Activated naive CD8-positive, alpha-beta T cell treated with anti-CD3 and anti-CD28 coated beads, Interleukin-2, amount 50 U/mL, for 24 hours (primary cell): ENCODE results near the gene GPR179.

Source experiments
- ATAC-seq: fragments of 150-1000 bp; cut with Tn5 transposase; one replicate; pipeline ENCODE4 v1.10.0; 2021
- DNase-seq: peaks from one replicate; pipeline ENCODE4 v3.0.0; 2021
- H3K27ac Mint-ChIP-seq: one replicate; pipeline ENCODE4 v1.8.0; 2021; ENCODE audit warnings: mild to moderate bottlenecking, mixed read lengths
- H3K27me3 Mint-ChIP-seq: one replicate; pipeline ENCODE4 v1.8.0; 2021; ENCODE audit warnings: mixed read lengths
- H3K36me3 Mint-ChIP-seq: one replicate; pipeline ENCODE4 v1.8.0; 2021; ENCODE audit warnings: low read depth, mixed read lengths
- H3K4me1 Mint-ChIP-seq: one replicate; pipeline ENCODE4 v1.8.0; 2021; ENCODE audit warnings: mixed read lengths
- H3K4me3 Mint-ChIP-seq: one replicate; pipeline ENCODE4 v1.8.0; 2021; ENCODE audit warnings: mild to moderate bottlenecking, moderate library complexity, mixed read lengths
- H3K9me3 Mint-ChIP-seq: one replicate; pipeline ENCODE4 v1.8.0; 2021; ENCODE audit warnings: mixed read lengths

GPR179 gene

GRCh38 chr17:38353086-38353604 lies 9.4 kb upstream of the GPR179 start:
- DNase-seq, result no peak
- H3K36me3 Mint-ChIP-seq, result no peaks in the 10 kb centered on the region

GRCh38 chr17:38352245-38353085 lies 8.7 kb upstream of the GPR179 start:
- DNase-seq (peak; percentile 27), ATAC-seq (no peak)
- Mint-ChIP-seq H3K4me3 (peak overlapping the region; percentile 79), H3K9me3 (no peaks in the 10 kb centered on the region), H3K36me3 (no peaks in the 10 kb centered on the region), H3K4me1 (peaks cover 50% of the 10 kb centered on the region), H3K27me3 (no peaks in the 10 kb centered on the region), H3K27ac (peak overlapping the region; percentile 12)

More at GRCh38 chr17:38353086-38353604, 9.4 kb upstream of the GPR179 start:
- peak overlapping the region; percentile 79 for H3K4me3 Mint-ChIP-seq
- H3K4me1 Mint-ChIP-seq, result peaks cover 50% of the 10 kb centered on the region
- H3K27ac Mint-ChIP-seq, result peak overlapping the region; percentile 12
- H3K9me3 Mint-ChIP-seq, result no peaks in the 10 kb centered on the region
- no peaks in the 10 kb centered on the region for H3K27me3 Mint-ChIP-seq
- no peak for ATAC-seq

- no peaks in the 10 kb centered on the region for H3K9me3 Mint-ChIP-seq
- H3K4me1 Mint-ChIP-seq, result peaks cover 41% of the 10 kb centered on the region
- H3K27ac Mint-ChIP-seq, result peak within 1 kb of the TSS; percentile 95
- ATAC-seq, result peak; percentile 93
- H3K36me3 Mint-ChIP-seq, result no peaks in the 10 kb centered on the region
- peak; percentile 97 for DNase-seq
- no peaks in the 10 kb centered on the region for H3K27me3 Mint-ChIP-seq
- H3K4me3 Mint-ChIP-seq, result peak within 1 kb of the TSS; percentile 91
Measured at GRCh38 chr17:38351412-38352222, 7.9 kb upstream of the GPR179 start, which contains the start of gene SOCS7. Gene SOCS7, plus strand, starts transcription at chr17:38351844. Its CDS starts 209 bp downstream, at chr17:38352053.

- H3K4me1 Mint-ChIP-seq, result peaks cover 35% of the 10 kb centered on the region
- ATAC-seq, result no peak
- no peaks in the 10 kb centered on the region for H3K9me3 Mint-ChIP-seq
- H3K27ac Mint-ChIP-seq, result no peak overlapping the region
- H3K27me3 Mint-ChIP-seq, result no peaks in the 10 kb centered on the region
- H3K36me3 Mint-ChIP-seq, result no peaks in the 10 kb centered on the region
- no peak for DNase-seq
- H3K4me3 Mint-ChIP-seq, result peak overlapping the region; percentile 91
Measured at GRCh38 chr17:38350035-38350434, 6.3 kb upstream of the GPR179 start.

- peak; percentile 86 for DNase-seq
- H3K27ac Mint-ChIP-seq, result no peak overlapping the region
- H3K9me3 Mint-ChIP-seq, result no peaks in the 10 kb centered on the region
- ATAC-seq, result peak; percentile 58
- H3K4me1 Mint-ChIP-seq, result peaks cover 27% of the 10 kb centered on the region
- H3K27me3 Mint-ChIP-seq, result peaks cover 3% of the 10 kb centered on the region
- no peaks in the 10 kb centered on the region for H3K36me3 Mint-ChIP-seq
- H3K4me3 Mint-ChIP-seq, result no peak overlapping the region
Measured at GRCh38 chr17:38349097-38349730, 5.5 kb upstream of the GPR179 start.

- H3K27ac Mint-ChIP-seq, result no peak overlapping the region
- DNase-seq (no peak), ATAC-seq (no peak)
- H3K9me3 Mint-ChIP-seq, result no peaks in the 10 kb centered on the region
- no peaks in the 10 kb centered on the region for H3K36me3 Mint-ChIP-seq
- H3K4me3 Mint-ChIP-seq, result no peak overlapping the region
- H3K27me3 Mint-ChIP-seq, result peaks cover 3% of the 10 kb centered on the region
- peaks cover 8% of the 10 kb centered on the region for H3K4me1 Mint-ChIP-seq
Measured at GRCh38 chr17:38345743-38346142, 2.0 kb upstream of the GPR179 start.

GRCh38 chr17:38344420-38344745 lies 627 bp upstream of the GPR179 start:
- DNase-seq (no peak), ATAC-seq (no peak)
- H3K36me3 Mint-ChIP-seq, result no peaks in the 10 kb centered on the region
- no peaks in the 10 kb centered on the region for H3K9me3 Mint-ChIP-seq
- H3K27ac Mint-ChIP-seq, result no peak overlapping the region
- H3K27me3 Mint-ChIP-seq, result peaks cover 3% of the 10 kb centered on the region
- no peak overlapping the region for H3K4me3 Mint-ChIP-seq
- peaks cover 3% of the 10 kb centered on the region for H3K4me1 Mint-ChIP-seq

- DNase-seq, result no peak
- Mint-ChIP-seq H3K4me1 (no peaks in the 10 kb centered on the region), H3K4me3 (no peak overlapping the region), H3K27ac (no peak overlapping the region), H3K27me3 (peaks cover 3% of the 10 kb centered on the region), H3K36me3 (no peaks in the 10 kb centered on the region), H3K9me3 (no peaks in the 10 kb centered on the region)
- no peak for ATAC-seq
Measured at GRCh38 chr17:38342886-38343607, 709 bp downstream of the GPR179 start.

- DNase-seq (no peak), ATAC-seq (no peak)
- H3K4me3 Mint-ChIP-seq, result no peak overlapping the region
- H3K9me3 Mint-ChIP-seq, result no peaks in the 10 kb centered on the region
- H3K4me1 Mint-ChIP-seq, result no peaks in the 10 kb centered on the region
- peaks cover 3% of the 10 kb centered on the region for H3K27me3 Mint-ChIP-seq
- H3K27ac Mint-ChIP-seq, result no peak overlapping the region
- H3K36me3 Mint-ChIP-seq, result no peaks in the 10 kb centered on the region
Measured at GRCh38 chr17:38341035-38341721, 2.6 kb downstream of the GPR179 start.

GRCh38 chr17:38339891-38340290 lies 3.9 kb downstream of the GPR179 start:
- DNase-seq, result no peak
- no peaks in the 10 kb centered on the region for H3K36me3 Mint-ChIP-seq
- no peaks in the 10 kb centered on the region for H3K4me1 Mint-ChIP-seq
- no peak overlapping the region for H3K4me3 Mint-ChIP-seq
- H3K27me3 Mint-ChIP-seq, result peaks cover 3% of the 10 kb centered on the region
- no peaks in the 10 kb centered on the region for H3K9me3 Mint-ChIP-seq
- H3K27ac Mint-ChIP-seq, result no peak overlapping the region
- ATAC-seq, result no peak

GRCh38 chr17:38338535-38338934 lies 5.2 kb downstream of the GPR179 start:
- Mint-ChIP-seq H3K36me3 (no peaks in the 10 kb centered on the region), H3K9me3 (no peaks in the 10 kb centered on the region), H3K4me3 (no peak overlapping the region), H3K27ac (no peak overlapping the region), H3K4me1 (no peaks in the 10 kb centered on the region), H3K27me3 (peaks cover 2% of the 10 kb centered on the region)
- no peak for DNase-seq
- no peak for ATAC-seq

- Mint-ChIP-seq H3K4me3 (no peak overlapping the region), H3K36me3 (no peaks in the 10 kb centered on the region), H3K9me3 (no peaks in the 10 kb centered on the region), H3K4me1 (no peaks in the 10 kb centered on the region), H3K27me3 (peaks cover 2% of the 10 kb centered on the region), H3K27ac (no peak overlapping the region)
- ATAC-seq (no peak), DNase-seq (no peak)
Measured at GRCh38 chr17:38338053-38338452, 5.7 kb downstream of the GPR179 start.

GRCh38 chr17:38336838-38337237 lies 6.9 kb downstream of the GPR179 start:
- Mint-ChIP-seq H3K27me3 (peaks cover 3% of the 10 kb centered on the region), H3K4me3 (no peak overlapping the region), H3K9me3 (no peaks in the 10 kb centered on the region), H3K36me3 (no peaks in the 10 kb centered on the region), H3K4me1 (no peaks in the 10 kb centered on the region), H3K27ac (no peak overlapping the region)
- ATAC-seq (no peak), DNase-seq (no peak)
